Endothelial cell of umbilical vein (primary cell): ENCODE results near the gene BRWD1. TPM values are rescaled to one million over a fixed set of nuclear protein-coding genes. Genes with fewer than 3 reads are reported as not detected.

ENCODE experiments used
- BruUV-seq: library from RNA; stranded (reverse); fragments of 400-500 nt; replicated peaks from 2 replicates; lab custom pipeline; 2021; lab: Mats Ljungman, UMichigan
- CTCF ChIA-PET: fragments of 300-600, 350-600 bp; sonication (Branson Sonifier 250); formaldehyde crosslinking; loops from one replicate; lab custom pipeline; 2021; ENCODE audit warnings: antibody characterized with exemption, inconsistent platforms; lab: Charles Lee
- POLR2A ChIA-PET: fragments of 300-600, 350-600 bp; sonication (Branson Sonifier 250); formaldehyde crosslinking; loops from one replicate; lab custom pipeline; 2021; ENCODE audit warnings: antibody characterized with exemption, inconsistent platforms; lab: Charles Lee
- DNase-seq: peaks from one replicate; pipeline ENCODE4 v3.0.0-alpha.2; 2011; ENCODE audit warnings: low read depth, low spot score
- FAIRE-seq: peaks from 2 replicates; lab custom pipeline; 2011; peaks lifted over from hg19 to GRCh38; lab: Jason Lieb, UNC
- H2AFZ ChIP-seq: 2 replicates; pipeline ENCODE4 v1.6.0; 2012; ENCODE audit warnings: low read depth, low read length, control low read depth, inconsistent platforms
- H3K27ac ChIP-seq: 2 replicates; pipeline ENCODE4 v1.5.1; 2011; ENCODE audit warnings: low read depth, mild to moderate bottlenecking, control low read depth, low read length, moderate library complexity; ENCODE audit not compliant: insufficient read depth
- H3K27me3 ChIP-seq, 2 experiments: 2 replicates each; pipeline versions ENCODE4 v1.6.0 to v1.6.1; 2011; ENCODE audit warnings: low read length in 2 of 2, mixed read lengths in 1 of 2; ENCODE audit not compliant: control insufficient read depth in 2 of 2, insufficient read depth in 2 of 2
- H3K36me3 ChIP-seq, 2 experiments: 2 replicates in 1 of 2; 3 replicates in 1 of 2; pipeline ENCODE4 v1.5.1; 2011; ENCODE audit warnings: low read length in 2 of 2, mild to moderate bottlenecking in 1 of 2, moderate library complexity in 1 of 2; ENCODE audit not compliant: control insufficient read depth in 2 of 2, insufficient read depth in 2 of 2; ENCODE audit errors: extremely low read depth in 1 of 2
- H3K4me1 ChIP-seq: 3 replicates; pipeline ENCODE4 v1.5.1; 2011; ENCODE audit warnings: mild to moderate bottlenecking, low read length; ENCODE audit not compliant: control insufficient read depth, insufficient read depth; ENCODE audit errors: extremely low read depth
- H3K4me2 ChIP-seq: 2 replicates; pipeline ENCODE4 v1.6.1; 2011; ENCODE audit warnings: low read length, control low read depth, mixed read lengths; ENCODE audit not compliant: insufficient read depth
- H3K4me3 ChIP-seq, 3 experiments: fragments of 200-600 bp in 1 of 3; sonication (generic), shearing (Covaris generic) in 1 of 3; replicated peaks in 1 of 3; 2 replicates each; pipeline ENCODE4 v1.5.1; 2011 to 2016; ENCODE audit warnings: control low read depth in 3 of 3, low read length in 3 of 3, mild to moderate bottlenecking in 2 of 3, inconsistent platforms in 1 of 3, low read depth in 1 of 3, moderate library complexity in 1 of 3; ENCODE audit not compliant: insufficient read depth in 1 of 3
- H3K79me2 ChIP-seq: 2 replicates; pipeline ENCODE4 v1.6.0; 2012; ENCODE audit warnings: low read length, inconsistent platforms; ENCODE audit not compliant: control insufficient read depth, insufficient read depth
- H3K9ac ChIP-seq: replicated peaks from 2 replicates; pipeline ENCODE3; 2011; ENCODE audit warnings: low read length, control low read depth; ENCODE audit not compliant: insufficient read depth; ENCODE audit errors: extremely low read depth
- H3K9me1 ChIP-seq: replicated peaks from 3 replicates; pipeline ENCODE4 v1.6.0; 2011; ENCODE audit warnings: mild to moderate bottlenecking, low read length; ENCODE audit not compliant: control insufficient read depth, insufficient read depth; ENCODE audit errors: extremely low read depth
- H3K9me3 ChIP-seq: replicated peaks from 2 replicates; pipeline ENCODE4 v1.5.1; 2012; ENCODE audit warnings: low read length, inconsistent platforms; ENCODE audit not compliant: control insufficient read depth, insufficient read depth
- H4K20me1 ChIP-seq: replicated peaks from 2 replicates; pipeline ENCODE3; 2011; ENCODE audit warnings: mild to moderate bottlenecking, low read length; ENCODE audit not compliant: control insufficient read depth, insufficient read depth; ENCODE audit errors: extremely low read depth
- EZH2 ChIP-seq: IDR thresholded peaks from 2 replicates; pipeline ENCODE4 v1.6.1; 2012; ENCODE audit warnings: borderline replicate concordance, low read depth, mild to moderate bottlenecking, moderate library complexity, low read length, inconsistent platforms; ENCODE audit not compliant: severe bottlenecking
- FOS ChIP-seq: IDR thresholded peaks from 2 replicates; pipeline ENCODE4 v1.6.1; 2011; ENCODE audit warnings: mild to moderate bottlenecking, low read length, moderate library complexity, borderline replicate concordance; ENCODE audit not compliant: insufficient read depth
- JUN ChIP-seq: IDR thresholded peaks from 2 replicates; pipeline ENCODE4 v1.6.1; 2011; ENCODE audit warnings: borderline replicate concordance, low read depth; ENCODE audit not compliant: insufficient read length, insufficient read depth
- dilution Hi-C: fragments of 300-500 bp; cut with MboI; formaldehyde crosslinking; loops from one replicate; pipeline ENCODE4 v1.15.0; 2019; ENCODE audit warnings: low sequenced_read_pairs; ENCODE audit not compliant: extremely low pct_ligation_motif_present
- intact Hi-C: fragments of 100-400 bp; cut with micrococcal nuclease; formaldehyde crosslinking; loops from one replicate; pipeline ENCODE4 v1.10.0; 2022
- polyA plus RNA-seq, 4 experiments: library from polyadenylated mRNA; depleted of rRNA in 3 of 4; stranded (reverse) in 3 of 4; unstranded in 1 of 4; fragments of >200 nt; gene quantifications; 2 replicates each; pipeline versions ENCODE4 v1.2.1 to v1.2.3, GENCODE V29; 2011 to 2012; ENCODE audit warnings: missing spikeins in 1 of 4
- total RNA-seq: library from RNA; stranded (reverse); gene quantifications from 2 replicates; pipeline ENCODE4 v1.2.3, GENCODE V29; 2021
- TF ChIP-seq, protein P1 (sequence below): IDR thresholded peaks from 2 replicates; pipeline ENCODE4 v1.6.1; 2011; ENCODE audit not compliant: insufficient read depth, insufficient read length
- TF ChIP-seq, protein P2 (sequence below), 2 donors: IDR thresholded peaks; 1 replicate in 1 of 2; 2 replicates in 1 of 2; pipeline ENCODE4 v1.5.1; 2011; ENCODE audit warnings: low read length in 2 of 2, mild to moderate bottlenecking in 2 of 2, moderate library complexity in 2 of 2, control low read depth in 1 of 2, inconsistent platforms in 1 of 2, low read depth in 1 of 2; ENCODE audit not compliant: insufficient read depth in 1 of 2; ENCODE audit errors: extremely low read depth in 1 of 2

The BRWD1 gene
- total and polyA plus RNA-seq, 2 donors (not counting 3 experiments of a cell fraction or from before 2014, with no cell fraction given): 6.1 to 33.2 TPM

DNA sequence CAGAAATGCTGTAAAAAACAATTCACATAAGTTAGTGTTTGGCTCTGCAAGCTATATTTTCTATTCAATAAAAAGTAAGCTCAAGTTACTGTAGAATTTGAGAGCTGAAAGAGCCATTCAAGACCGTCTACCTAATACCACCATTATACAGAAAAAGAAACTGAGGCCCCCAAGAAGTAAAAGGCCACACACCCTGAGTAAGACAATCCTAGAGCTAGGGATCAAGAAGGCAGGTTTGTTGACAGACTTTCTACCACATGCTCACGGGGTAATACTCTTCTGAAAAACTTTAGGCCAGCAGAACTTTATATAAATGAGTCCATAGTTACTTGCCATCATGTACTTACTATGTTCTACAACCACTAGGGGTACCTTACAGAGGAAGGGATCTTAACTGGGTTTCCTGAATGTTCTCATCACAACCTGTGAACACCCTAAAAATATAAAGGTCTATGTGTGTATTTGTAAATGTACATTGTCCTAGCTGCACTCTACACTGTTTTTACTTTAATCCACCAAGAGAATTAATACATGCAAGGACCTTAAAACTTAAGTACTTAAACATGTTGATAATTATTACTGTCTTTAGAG, 132.9 kb downstream of the BRWD1 start:
- POLR2A ChIA-PET: no interaction called here
- Histone ChIP-seq H2AFZ (no peak overlapping the region), H3K27me3 (no peaks in the 10 kb centered on the region), H3K9me1 (no peaks in the 10 kb centered on the region), H3K79me2 (peaks cover 36% of the 10 kb centered on the region), H3K9ac (no peak overlapping the region), H3K4me2 (no peak overlapping the region), H3K4me3 (no peak overlapping the region), H3K27ac (no peak overlapping the region), H4K20me1 (no peaks in the 10 kb centered on the region), H3K36me3 (peaks cover 2% of the 10 kb centered on the region in 2 experiments), H3K9me3 (no peaks in the 10 kb centered on the region), H3K4me1 (peaks cover 26% of the 10 kb centered on the region)
- no TSS peak for BruUV-seq
- intact Hi-C loops: loop anchor here (1.0 kb wide), 1 partner anchor 261 kb away; no protein-coding TSS in a partner anchor
- FAIRE-seq (no peak), DNase-seq (peak; percentile 7)
- TF ChIP-seq, protein P1, sequence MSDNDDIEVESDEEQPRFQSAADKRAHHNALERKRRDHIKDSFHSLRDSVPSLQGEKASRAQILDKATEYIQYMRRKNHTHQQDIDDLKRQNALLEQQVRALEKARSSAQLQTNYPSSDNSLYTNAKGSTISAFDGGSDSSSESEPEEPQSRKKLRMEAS: no peak
- TF ChIP-seq, protein P2, sequence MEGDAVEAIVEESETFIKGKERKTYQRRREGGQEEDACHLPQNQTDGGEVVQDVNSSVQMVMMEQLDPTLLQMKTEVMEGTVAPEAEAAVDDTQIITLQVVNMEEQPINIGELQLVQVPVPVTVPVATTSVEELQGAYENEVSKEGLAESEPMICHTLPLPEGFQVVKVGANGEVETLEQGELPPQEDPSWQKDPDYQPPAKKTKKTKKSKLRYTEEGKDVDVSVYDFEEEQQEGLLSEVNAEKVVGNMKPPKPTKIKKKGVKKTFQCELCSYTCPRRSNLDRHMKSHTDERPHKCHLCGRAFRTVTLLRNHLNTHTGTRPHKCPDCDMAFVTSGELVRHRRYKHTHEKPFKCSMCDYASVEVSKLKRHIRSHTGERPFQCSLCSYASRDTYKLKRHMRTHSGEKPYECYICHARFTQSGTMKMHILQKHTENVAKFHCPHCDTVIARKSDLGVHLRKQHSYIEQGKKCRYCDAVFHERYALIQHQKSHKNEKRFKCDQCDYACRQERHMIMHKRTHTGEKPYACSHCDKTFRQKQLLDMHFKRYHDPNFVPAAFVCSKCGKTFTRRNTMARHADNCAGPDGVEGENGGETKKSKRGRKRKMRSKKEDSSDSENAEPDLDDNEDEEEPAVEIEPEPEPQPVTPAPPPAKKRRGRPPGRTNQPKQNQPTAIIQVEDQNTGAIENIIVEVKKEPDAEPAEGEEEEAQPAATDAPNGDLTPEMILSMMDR (IDR thresholded peaks at IDR 0.05; ENCODE audit: extremely low read depth in 1 of 2, insufficient read depth in 1 of 2, low read depth in 1 of 2, low read length in 2 of 2): peak; percentile 8 to 15
- TF ChIP-seq EZH2 (no peak), JUN (no peak), FOS (no peak)
- CTCF ChIA-PET: no interaction called here
- dilution Hi-C loops: no loop called here
